Colonic mucosa (tissue), 4 donors: ENCODE data around the gene STAB2. TPM values are rescaled to one million over a fixed set of nuclear protein-coding genes. Genes with fewer than 3 reads are reported as not detected.

Source experiments
- DNase-seq: peaks from one replicate; pipeline ENCODE4 v3.0.0-alpha.2; 2020
- H3K27ac ChIP-seq: fragments of 200-600 bp; one replicate; pipeline ENCODE4 v1.8.0; 2021
- H3K27me3 ChIP-seq: fragments of 200-600 bp; one replicate; pipeline ENCODE4 v1.8.0; 2021
- H3K36me3 ChIP-seq: fragments of 200-600 bp; one replicate; pipeline ENCODE4 v1.8.0; 2021
- H3K4me1 ChIP-seq: fragments of 200-600 bp; one replicate; pipeline ENCODE4 v1.8.0; 2021; ENCODE audit warnings: mild to moderate bottlenecking
- H3K4me3 ChIP-seq: fragments of 200-600 bp; one replicate; pipeline ENCODE4 v1.8.0; 2021
- H3K9ac ChIP-seq, 2 donors: one replicate each; pipeline ENCODE4 v1.7.0; 2013; ENCODE audit warnings: control low read depth in 2 of 2, low read depth in 2 of 2, low read length in 2 of 2
- H3K9me3 ChIP-seq: fragments of 200-600 bp; one replicate; pipeline ENCODE4 v1.8.0; 2021
- CTCF ChIP-seq: fragments of 200-600 bp; IDR thresholded peaks from one replicate; pipeline ENCODE4 v1.8.0; 2022; ENCODE audit warnings: antibody characterized with exemption, mild to moderate bottlenecking
- intact Hi-C: fragments of 100-400 bp; cut with DNase I; formaldehyde crosslinking; loops from one replicate; pipeline ENCODE4 v1.14.1; 2022
- total RNA-seq, 2 donors: library from RNA; stranded (reverse); fragmentation: NEBNext Ultra II Directional in 1 of 2; extraction: Animal tissue kit (Norgen Biotek cat#: 25700) in 1 of 2; gene quantifications; one replicate each; pipeline ENCODE4 v1.2.1, GENCODE V29; 2021
- donor health status: healthy.
- donor health status: DM: no; HTN: no; CAD: no.
- donor health status: DM: no; HTN: no; CAD: no.

Gene STAB2
- total RNA-seq, 2 donors from 2014 or later: 0.56 to 1.0 TPM

- H3K4me3 ChIP-seq: no peak overlapping the region
- H3K36me3 ChIP-seq: peaks cover 13% of the 10 kb centered on the region
- H3K9ac ChIP-seq: no peak overlapping the region
- no peaks in the 10 kb centered on the region for H3K4me1 ChIP-seq
- no peaks in the 10 kb centered on the region for H3K27me3 ChIP-seq
- H3K27ac ChIP-seq: no peak overlapping the region
- no peaks in the 10 kb centered on the region for H3K9me3 ChIP-seq
- intact Hi-C loops: no loop called here
- no peak for TF ChIP-seq CTCF
- no peak for DNase-seq
Observed at GRCh38 chr12:103793512-103794045, 206.5 kb downstream of the STAB2 start.

- Histone ChIP-seq H3K27me3 (no peaks in the 10 kb centered on the region), H3K36me3 (peaks cover 13% of the 10 kb centered on the region), H3K4me3 (no peak overlapping the region), H3K9me3 (no peaks in the 10 kb centered on the region), H3K4me1 (no peaks in the 10 kb centered on the region), H3K27ac (no peak overlapping the region), H3K9ac (no peak overlapping the region)
- no peak for DNase-seq
- intact Hi-C loops: no loop called here
- TF ChIP-seq CTCF: no peak
Observed at GRCh38 chr12:103794309-103795213, 207.5 kb downstream of the STAB2 start.

- Histone ChIP-seq H3K9ac (no peak overlapping the region), H3K36me3 (peaks cover 6% of the 10 kb centered on the region), H3K4me3 (no peak overlapping the region), H3K27ac (no peak overlapping the region), H3K27me3 (no peaks in the 10 kb centered on the region), H3K4me1 (no peaks in the 10 kb centered on the region), H3K9me3 (no peaks in the 10 kb centered on the region)
- no peak for DNase-seq
- intact Hi-C loops: no loop called here
- TF ChIP-seq CTCF: no peak
Observed at GRCh38 chr12:103798586-103798985, 211.5 kb downstream of the STAB2 start.

GRCh38 chr12:103799504-103799856, 212.4 kb downstream of the STAB2 start:
- DNase-seq: peak; percentile 44
- Histone ChIP-seq H3K4me3 (no peak overlapping the region), H3K9ac (no peak overlapping the region), H3K27ac (peak overlapping the region; percentile 69), H3K27me3 (no peaks in the 10 kb centered on the region), H3K4me1 (no peaks in the 10 kb centered on the region), H3K9me3 (no peaks in the 10 kb centered on the region), H3K36me3 (peaks cover 3% of the 10 kb centered on the region)
- no peak for TF ChIP-seq CTCF
- intact Hi-C loops: no loop called here

- peak; percentile 60 for DNase-seq
- H3K36me3 ChIP-seq: peaks cover 3% of the 10 kb centered on the region
- no peaks in the 10 kb centered on the region for H3K27me3 ChIP-seq
- no peak overlapping the region for H3K4me3 ChIP-seq
- peak overlapping the region in 1 of 2 donors; percentile 55 for H3K9ac ChIP-seq
- no peak for TF ChIP-seq CTCF
- intact Hi-C loops: no loop called here
- peak overlapping the region; percentile 69 for H3K27ac ChIP-seq
- no peaks in the 10 kb centered on the region for H3K4me1 ChIP-seq
- no peaks in the 10 kb centered on the region for H3K9me3 ChIP-seq
Observed at GRCh38 chr12:103799857-103800771, 213.0 kb downstream of the STAB2 start.
